NK-92 treated with Interleukin-12 subunit alpha and Interleukin-12 subunit beta, amount 100 ng/mL, for 24 hours (cell line): ENCODE measurements around the gene ZBTB7C.

Source experiments
- DNase-seq: peaks from one replicate; lab custom pipeline; 2025; lab: John Stamatoyannopoulos, UW

Gene ZBTB7C

DNA sequence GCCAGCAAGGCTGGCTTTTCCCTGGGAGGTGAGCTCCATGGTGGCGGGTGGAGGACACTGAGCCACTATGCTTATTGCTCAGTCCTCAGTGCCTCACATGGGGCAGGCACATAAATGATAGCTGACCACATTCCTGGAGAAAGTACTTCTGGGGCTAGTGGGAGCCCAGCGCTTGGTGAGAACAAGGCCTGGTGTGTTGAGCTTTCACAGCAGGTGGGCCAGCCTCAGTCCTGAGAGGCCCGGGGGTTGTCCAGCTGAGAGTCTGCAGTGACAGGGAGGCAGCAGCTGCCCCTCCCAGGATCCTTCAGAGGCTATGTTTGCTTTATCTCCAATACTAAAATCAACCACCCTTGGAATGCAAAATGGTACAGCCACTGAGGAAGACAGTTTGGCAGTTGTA is 217.7 kb downstream of the ZBTB7C start:
- no peak for DNase-seq

DNA sequence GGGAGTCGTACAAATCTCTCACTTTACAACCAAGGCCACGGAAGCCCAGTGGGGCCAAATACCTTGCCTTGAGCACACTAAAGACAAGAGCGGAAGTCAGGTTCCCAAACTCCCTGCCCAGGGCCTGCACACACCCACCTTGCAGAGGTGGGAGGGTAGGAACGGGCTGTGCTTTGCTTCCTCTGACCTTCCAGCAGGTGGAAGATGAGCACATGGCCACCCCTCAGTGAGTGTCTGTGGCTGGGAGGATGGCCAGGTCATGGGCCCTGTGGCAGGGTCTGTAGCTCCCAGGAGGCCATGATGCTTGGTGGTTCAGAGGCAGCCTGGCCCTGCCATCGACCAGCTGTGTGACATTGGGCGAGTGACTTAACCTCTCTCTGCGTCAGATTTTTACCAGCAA is 218.2 kb downstream of the ZBTB7C start:
- no peak for DNase-seq

DNA sequence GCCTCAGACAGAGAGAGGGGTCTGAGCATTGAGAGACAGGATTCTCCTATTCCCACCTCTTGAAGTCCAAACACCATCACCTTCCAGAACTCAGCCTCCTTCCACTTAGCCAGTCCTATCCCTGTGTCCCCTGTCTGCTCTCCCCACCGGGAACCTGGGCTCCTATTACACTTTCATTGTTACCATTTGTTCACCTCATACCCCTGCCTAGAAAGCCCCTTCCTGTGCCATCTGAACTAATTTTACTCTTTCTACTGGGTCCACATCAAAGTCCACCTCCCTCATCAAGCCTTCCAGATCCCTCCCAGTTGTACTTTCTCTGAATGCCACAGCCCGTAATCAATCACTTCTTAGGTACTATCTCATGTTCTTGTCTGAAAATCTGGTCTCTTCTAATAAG is 220.6 kb downstream of the ZBTB7C start:
- DNase-seq: no peak

DNA sequence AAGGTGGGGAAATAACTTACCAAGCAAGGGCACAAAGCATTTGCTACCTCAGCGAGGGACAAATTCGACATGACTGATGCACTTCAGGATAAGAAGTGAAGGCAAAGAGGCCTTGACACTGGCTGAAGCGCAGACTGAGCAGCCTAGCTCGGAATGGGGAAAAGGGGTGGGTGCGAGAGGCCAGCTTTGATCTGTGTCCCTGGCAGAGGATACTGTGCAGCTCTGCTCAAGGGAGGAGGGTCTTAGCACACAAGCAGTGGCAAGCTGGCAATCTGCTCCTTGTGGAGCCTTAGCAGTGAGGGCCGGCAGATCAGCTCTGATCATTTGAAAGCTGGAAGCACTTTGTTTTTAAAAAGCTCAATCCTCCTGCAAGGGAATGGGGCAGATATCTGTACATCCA is 222.3 kb downstream of the ZBTB7C start:
- DNase-seq: no peak

DNA sequence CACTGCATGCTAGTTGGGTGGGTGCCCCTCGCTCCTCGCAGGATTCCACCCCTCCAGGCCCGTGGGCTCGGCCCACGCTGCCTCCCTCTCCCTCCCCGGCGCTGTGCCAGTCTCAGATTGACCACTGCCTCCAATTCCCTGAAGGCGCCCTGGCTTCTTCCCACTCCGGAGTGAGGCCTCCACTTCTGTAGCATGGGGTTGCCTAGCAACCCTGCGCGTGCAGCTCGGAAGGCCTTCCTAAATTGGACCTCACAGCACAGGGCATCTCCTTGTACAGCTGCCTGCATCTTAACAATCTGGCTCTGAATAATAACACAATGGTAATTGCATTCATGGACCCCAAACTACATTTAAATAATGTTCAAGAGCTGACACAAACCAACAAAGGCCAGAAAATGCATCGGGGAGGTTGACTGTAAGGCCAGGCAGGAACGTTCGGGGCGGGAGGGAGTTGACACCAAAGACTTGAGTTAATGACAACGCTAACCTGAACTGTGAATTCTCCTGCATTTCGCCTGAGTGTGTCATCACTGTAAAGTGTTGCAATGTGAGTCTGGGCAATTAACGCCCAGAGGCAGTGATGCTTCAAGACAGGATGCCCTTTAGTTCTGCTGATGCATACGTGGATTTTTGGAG is 222.9 kb downstream of the ZBTB7C start:
- peak; percentile 7 for DNase-seq

DNA sequence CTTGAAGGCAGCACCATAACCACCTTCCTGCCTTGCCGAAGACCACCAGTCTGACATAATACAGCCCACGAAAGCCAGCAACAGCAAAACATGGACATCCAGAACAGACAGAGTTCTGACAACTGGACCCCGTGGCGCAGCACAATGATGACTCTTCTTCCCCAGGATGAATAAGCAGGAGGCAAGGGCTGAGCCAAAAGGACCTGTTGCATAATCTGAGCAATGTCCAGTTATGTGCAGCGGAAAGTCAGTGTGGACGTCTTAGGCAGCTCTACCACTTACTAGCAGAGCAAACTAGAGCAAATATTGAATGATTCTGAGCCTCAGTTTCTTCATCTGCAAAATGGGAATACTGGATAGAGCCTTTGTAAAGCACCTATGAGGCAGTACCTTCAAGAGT is 225.1 kb downstream of the ZBTB7C start:
- DNase-seq: no peak

DNA sequence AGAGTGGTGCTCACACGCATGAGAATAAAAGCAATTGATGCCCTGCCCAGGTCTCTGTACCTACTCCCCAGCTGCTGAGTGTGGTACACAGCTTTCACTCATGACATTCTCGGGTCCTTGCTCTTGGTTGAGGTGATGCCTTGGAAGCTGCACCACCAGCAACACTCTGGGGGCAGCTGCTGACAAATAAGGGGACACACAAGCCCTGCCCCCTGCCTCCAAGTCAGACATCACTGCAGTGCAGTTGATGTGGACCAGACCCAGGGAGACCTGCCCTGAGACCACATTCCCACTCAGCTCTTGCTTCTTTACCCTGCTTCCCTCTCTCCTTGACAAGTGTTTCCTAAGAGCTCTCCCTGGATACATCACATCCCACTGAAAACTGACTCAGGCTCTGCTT is 225.6 kb downstream of the ZBTB7C start:
- DNase-seq: no peak

DNA sequence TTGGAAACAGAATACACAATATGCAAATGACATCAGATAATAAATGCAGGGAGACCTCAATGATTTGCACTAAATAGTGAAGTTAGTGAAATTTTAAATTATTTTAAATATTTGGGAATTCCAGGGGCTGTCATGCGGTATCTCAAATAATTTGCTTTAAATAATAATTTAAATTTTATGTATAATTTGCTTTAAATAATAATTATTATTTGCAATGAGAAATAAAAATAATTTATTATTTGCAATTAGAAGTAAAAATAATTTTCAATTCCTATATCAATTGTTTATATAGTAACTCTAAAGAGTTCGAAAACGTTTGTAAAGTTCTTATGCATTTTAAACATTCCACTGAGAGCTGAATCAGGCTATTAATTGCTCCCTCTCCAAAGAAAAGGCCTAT is 226.4 kb downstream of the ZBTB7C start:
- DNase-seq: no peak

DNA sequence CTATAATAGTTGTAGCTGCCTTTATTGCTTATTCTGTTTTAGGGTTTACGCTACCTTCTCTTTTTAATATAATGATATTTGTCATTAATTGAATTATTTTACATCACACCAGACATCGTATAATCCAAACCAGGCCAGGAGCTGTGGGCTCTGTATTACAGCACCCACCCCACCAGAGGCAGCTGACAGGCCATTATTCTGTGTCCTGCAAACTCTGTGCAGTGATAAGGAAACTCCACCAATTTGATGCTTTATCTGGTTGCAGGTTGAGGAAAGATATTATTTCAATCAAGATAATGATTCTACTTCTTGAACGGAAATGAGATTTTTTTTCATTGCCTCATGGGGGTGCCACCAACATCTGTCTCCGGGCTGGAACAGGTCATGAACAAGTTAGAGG is 227.3 kb downstream of the ZBTB7C start:
- no peak for DNase-seq

DNA sequence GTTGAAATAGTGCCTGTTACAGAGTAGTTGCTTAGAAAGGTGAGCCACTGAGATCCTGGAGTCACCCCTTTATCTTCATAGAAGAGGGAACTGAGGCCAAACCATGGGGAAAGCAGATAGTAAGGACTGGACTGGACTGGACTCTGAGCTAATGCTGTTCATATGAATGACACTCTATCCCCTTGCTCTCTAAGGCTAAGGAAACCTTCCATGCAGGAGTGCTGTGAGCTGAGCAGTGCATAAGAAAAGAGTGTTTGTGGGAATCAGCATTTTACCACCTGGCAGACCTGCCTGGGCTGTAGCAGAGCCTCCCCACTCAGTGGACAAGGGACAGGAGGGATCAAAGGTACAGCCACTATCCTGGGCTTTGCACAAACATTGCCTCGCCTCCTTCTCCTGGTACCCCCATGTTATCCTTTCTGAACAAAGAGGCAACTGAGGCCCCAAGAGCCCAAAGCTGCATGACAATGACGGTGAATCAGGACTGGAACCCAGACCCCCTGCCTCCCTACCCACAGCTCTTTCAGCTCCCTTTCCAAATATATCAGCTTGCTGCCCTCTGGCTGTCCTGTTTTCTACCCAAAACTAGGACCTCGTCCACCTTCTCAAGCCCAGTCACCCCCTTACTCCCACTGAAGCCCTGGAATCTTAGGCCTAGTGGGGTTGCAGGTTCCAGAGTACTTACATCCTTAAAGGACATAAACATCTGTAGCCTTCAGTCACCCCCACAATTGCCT is 227.9 kb downstream of the ZBTB7C start:
- DNase-seq: no peak

DNA sequence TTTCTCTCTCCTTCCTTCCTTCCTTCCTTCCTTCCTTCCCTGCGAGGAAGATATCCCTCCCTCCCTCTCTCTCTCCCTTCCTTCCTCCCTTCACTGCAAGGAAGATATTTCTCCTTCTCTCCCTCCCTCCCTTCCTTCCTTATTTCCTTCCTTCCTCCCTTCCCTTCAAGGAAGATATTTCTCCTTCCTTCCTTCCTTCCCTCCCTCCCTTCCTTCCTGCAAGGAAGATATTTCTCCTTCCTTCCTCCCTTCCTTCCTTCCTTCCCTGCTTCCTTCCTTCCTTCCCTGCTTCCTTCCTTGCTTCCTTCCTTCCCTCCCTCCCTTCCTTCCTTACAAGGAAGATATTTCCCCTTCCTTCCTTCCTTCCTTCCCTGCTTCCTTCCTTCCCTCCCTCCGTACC is 229.5 kb downstream of the ZBTB7C start:
- DNase-seq: no peak

DNA sequence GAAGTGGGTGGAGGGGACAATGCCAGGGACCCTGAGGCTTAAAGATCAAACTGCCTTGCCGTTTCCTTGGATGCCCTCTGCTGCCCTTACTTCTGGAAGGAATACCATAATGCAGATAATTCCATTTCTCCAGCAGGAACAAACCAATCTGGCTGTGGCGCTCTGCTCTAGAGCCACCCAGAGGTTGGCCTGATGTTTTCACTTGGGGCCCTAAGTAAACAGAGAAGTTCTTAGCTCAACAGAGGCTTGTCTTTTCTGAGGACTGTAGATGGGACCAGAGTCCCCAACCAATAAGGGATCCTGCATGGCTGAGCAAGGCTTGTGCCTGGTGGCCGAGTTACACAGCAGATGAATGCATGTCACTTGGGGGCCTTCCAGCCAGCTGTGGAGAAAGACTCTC is 230.2 kb downstream of the ZBTB7C start:
- DNase-seq: no peak

DNA sequence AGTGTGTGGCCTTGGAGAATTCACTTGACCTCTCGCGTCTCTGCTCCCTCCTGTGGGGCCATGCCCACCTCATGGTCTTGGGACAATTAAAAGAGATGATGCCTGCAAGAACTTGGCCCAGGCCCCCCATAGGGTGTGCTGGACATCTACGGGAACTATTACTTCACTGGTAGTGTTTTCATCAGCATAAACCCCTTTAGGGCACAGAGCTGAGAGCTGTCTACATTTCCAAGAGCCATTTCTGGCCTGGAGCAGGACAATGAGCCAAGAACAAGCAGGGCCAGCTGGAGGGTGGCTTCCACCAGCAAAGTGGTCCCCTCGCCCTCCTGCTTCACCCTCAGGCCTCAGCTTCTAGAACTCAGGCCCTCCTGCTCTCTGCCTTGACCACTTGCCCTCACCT is 232.3 kb downstream of the ZBTB7C start:
- DNase-seq: no peak

DNA sequence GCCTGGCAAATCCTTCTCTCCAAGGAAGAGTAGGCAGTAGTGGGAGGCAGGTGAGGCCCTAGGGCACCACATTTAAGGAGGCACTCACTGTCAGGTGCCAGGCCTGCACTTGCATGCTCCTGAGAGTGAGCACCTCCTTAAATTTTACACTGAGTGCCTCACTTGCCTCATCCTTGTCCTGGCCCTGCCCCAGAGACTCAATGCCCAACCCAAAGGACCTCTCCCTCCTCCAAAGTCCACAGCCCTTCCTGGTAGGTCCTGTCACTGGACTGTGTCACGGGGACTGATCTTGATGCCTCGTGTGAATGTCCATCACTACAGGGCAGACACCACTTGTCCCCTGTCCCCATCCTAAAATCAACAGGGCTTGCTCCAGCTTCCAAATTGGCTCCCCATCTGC is 235.6 kb downstream of the ZBTB7C start:
- DNase-seq: no peak

DNA sequence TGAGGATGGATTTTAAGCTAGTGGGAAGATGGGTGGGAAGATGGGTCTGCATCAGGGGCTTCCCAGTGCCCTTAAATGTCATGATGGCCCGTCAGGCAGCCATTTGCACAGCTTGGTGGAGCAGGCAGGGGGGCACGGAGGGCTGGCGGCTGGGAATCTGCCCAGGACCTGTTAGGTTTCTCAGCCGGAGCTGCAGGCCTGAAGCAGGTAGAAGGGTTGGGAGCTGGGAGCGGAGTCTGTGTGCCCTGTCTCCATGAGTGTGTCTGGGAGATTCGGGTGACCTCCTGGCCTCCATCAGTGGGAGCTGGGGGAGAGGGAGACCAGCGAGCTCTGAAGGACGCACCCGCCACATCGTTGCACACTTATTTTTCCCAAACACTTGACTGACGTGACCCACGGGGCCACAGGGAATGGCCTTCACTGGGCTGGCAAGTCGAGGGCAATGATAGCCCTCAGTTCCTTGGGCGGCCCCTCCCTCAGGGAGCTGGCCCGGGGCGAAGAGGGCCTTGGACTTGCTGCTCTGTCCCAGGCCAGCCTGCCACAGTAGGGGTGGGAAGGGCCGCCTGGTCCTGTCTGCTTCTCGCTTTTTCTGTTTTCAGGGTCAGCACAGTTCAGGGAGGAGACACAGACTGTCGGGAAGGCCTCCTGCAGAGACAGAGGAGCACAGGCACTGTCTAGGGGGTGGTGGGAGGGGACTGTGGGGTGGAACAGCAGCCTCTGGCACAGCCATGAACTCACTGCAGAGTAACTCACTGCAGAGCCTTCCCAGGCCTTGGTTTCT is 236.8 kb downstream of the ZBTB7C start:
- no peak for DNase-seq

DNA sequence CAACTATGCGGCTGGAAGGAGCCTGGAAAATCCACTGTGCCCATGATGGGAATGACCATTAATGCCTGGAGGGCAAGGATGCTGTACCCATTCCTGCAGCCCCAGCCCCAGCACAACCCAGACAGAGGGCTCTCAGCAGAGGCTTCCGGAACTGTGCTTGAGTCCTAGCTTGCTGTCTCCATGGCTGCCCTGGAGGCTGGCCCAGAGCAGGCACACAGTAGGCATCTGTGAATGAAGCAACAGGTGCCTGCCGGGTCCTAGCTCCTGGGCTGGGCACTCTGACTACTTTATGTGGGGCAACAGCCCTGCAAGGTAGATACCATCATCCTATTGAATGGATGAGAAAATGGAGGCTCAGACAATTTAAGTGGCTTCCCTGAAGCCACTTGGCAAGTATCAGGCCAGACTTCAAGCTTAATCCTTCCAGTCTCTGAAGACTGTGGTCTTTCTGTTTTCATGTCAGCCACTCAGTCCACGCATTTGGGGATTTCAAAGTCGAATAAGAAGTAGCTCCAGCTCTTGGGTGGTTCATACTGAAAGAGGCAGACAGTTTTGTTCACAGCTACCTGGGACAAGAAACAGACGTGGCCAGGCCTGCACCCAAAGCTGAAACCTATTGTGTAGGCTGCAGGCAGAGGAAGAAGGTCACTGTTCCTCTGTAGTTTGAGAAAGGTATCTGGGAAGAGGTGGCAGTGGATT is 237.5 kb downstream of the ZBTB7C start:
- no peak for DNase-seq

DNA sequence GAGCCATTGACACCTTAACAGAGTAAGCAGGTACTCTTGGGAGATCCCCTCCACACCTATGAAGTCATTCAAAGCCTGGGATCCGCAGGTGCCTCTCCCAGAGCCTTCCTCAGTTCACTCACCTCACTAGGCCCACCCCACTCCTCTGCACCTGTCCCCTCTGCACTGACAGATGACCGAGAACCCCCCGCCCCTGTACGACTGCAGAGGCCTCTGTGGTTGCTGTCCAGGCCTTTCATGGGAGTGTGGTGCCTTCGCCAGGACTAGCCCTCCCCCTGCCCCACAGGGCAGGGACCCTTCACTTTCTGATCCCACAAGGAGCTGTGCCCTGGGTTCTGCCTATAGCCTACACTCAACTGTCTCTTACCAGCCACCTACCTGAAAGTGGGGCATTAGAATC is 238.5 kb downstream of the ZBTB7C start:
- DNase-seq: no peak

DNA sequence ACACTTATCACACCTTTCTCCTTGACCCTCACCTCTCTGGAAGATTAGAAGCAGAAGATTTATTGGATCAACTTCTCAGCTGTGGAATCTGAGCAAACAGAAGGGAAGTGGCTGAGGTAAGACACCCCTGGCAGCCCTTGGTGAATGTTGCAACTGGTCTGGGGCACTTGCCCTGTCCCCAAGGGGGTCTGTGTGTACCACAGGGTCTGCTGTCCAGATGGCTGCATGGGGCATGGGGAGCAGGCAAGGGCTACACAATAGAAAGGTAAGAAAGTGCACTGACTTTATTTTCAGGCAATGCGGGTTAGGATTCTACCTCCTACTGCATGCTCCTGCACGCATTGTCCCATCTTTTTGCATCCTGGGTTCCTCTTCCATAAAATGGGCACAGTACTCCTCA is 240.3 kb downstream of the ZBTB7C start:
- no peak for DNase-seq

DNA sequence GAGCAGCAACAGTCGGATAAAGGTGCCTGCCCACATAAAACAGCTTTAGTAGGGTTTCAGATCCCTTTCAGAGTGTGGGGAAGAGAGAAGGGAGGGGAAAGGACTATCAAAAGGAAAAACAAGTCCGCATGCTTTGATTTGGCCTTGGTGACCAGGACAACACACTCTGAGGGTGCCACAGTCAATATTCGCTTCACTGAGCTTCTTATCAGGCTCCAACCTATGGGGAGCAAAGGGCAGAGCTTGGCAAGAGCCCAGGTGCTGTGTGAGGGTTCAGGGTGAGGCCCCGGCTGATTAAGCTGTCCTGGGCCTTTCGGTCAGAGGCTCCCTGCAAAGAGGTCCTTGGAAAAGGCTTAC is 241.3 kb downstream of the ZBTB7C start:
- no peak for DNase-seq

DNA sequence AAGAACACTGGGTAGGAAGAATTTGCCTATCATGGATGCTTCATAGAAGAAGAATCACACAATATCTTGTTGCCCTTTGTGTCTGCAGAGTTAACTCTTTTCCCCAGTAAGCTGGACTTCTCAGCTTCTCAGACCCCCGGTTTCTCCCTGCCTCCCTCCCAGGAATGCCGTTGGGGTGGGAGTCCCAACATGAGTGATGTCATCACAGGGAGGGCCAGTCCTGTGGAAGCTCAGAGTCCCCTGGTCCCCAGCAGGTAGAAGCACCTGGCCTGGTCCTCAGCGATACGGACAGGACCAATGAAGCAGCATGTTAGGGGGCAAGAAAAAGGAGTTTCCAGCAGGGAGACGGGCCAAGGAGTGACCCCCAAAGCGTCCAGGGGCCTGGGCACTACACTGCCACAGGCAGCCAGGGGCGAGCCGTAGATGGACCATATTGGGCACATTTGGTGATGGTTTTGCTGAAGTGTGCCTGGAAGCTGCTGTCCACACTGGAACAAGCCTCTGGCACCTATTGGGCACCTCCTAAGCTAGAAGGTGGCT is 242.8 kb downstream of the ZBTB7C start:
- no peak for DNase-seq

DNA sequence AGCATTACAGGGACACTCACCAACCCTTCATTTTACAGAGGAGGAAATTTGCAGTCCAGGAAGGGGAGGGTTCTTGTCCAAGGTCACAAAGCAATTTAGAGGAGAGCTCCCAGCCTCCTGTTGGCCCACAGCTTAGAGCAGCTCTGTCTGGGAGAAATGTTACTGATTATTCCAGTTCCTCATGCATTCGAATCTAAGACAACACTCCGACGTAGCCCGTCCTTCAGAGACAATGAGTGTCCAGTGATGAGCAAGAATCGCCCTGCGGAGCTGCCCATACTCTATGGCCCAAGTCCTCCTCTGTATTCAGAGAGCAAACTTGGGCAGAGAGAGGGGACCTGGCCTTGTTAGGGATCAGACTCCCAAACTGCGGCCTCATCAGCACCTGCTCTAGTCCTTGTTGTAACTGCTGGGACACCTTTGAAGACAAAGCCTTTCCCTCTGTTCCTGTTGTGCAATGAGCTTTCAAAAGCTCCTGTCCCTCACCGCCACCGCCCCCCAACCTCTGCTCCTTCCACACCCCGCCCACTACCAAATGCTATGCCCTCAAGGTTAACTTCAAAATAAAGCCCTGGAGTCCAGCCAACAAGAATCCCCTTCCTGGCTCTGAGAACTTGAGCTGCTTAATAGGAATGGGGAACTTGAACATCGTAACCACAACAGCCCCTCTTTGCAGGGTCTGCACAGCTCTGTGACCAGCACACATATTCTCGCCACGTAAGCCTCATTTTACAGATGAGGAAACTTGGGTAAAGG is 243.9 kb downstream of the ZBTB7C start:
- DNase-seq: no peak

DNA sequence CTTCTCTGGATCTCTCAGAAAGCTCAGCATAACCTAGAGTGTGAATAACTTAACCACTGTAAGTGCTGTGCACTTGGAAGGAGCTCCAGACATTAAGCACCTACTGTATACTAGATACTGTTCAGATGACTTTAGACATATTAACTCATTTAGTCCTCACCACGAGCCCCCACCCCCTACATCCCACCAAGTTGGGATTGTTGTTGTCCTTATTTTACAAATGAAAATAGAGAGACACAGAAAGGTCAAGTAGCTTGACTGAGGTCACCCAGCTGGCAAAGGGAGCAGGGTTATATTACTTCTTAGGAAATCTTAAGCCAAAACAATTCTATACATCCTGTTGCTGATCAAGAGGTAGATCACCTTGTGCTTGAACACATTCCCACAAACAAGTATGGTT is 244.5 kb downstream of the ZBTB7C start:
- DNase-seq: no peak
